Right renal pelvis (tissue), 4 donors: ENCODE results near the gene SRGAP2B. TPM values are rescaled to one million over a fixed set of nuclear protein-coding genes. Genes with fewer than 3 reads are reported as not detected.
"Not testable (repeated sequence)": the region's sequence is repeated elsewhere in the genome, so short reads cannot be mapped to it uniquely, and the experiment has no call there.

Experiments used
- DNase-seq, 4 donors: peaks; one replicate each; pipeline ENCODE4 v3.0.0-alpha.2; 2013; ENCODE audit warnings: low read depth in 4 of 4, low spot score in 3 of 4, missing footprints in 1 of 4
- polyA plus RNA-seq, 4 donors: library from polyadenylated mRNA; unstranded; fragments of 120-200 nt; gene quantifications; one replicate each; pipeline ENCODE4 v1.2.1, GENCODE V29; 2013; ENCODE audit not compliant: insufficient read length in 4 of 4

SRGAP2B gene
- polyA plus RNA-seq, result 10 to 100 TPM; 20.6 to 42.2 (median 31.2) TPM

DNA sequence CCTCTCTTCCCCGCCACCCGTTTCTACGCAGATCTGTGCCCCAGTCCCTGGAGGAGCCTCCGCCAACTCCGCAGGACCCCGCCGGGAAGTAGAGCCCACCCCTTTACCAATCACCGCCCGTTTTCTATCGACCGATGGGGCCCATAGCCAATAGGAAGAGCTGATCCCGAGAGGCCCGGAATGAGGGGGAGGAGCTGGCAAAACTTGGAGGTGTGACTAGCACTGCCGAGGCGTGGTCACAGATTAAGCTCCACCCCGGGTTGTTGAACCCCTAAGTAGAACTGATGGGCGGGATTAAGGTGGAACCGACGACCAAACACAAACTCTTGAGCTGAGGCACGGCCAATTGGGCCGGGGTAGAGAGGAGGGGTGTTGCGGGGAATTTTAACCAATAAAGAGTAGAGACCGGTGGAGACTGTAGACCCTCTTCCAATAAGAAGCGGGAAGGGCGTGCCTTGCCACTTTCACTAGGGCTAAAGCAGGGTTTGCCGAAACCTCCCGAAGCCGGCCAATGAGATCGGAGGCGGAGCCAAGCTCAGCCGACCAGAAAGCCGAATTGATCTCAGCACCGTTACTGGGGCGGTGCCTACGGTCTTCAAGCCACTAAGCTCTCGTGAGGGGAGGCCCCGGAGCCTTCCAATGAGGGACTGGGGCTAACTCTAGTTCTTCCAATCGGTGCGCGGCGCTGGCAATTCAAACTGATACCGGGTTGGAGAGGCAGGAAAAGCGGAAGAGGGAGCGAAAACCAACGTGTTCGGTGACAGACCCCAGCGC is at the start of gene SRGAP2B, which contains the start of gene FAM72D:
TSS of gene SRGAP2B (minus strand) at position 45 of the 774 bp plus-strand sequence. CDS start 2,427 bp downstream, outside the sequence.
TSS of gene FAM72D (plus strand) at position 691 of the 774 bp plus-strand sequence. CDS start 874 bp downstream, outside the sequence.
- not testable (repeated sequence) for DNase-seq

DNA sequence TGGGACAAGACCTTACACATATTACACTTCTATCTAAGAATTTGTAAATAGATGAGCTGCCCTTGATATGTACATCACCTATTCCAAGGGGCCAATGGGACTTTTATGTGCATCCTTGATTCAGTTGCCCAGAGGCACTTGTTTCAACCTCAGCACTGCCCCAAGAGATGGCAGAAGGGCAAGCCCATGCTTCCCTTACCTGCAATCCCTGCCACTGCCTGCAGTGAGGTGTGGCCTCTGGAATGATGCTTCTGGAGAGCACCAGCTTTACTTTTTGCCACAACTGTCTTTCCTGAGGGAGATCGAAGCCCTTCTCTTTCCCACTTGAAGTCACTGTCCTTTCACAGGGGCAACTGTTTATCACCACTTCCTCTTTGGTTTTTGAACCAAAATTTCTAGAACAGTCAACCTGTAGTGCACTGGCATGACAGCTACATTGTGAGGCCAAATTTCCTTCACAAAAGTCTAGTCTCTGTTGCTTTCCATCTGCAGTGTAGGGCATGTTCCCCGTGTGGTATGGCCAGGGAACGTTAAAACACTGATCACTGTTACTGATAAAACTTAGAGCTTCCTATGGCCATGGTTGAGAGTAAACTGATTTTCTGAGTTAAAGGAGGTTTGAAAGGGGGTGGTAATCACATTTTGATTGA is 49.3 kb upstream of the SRGAP2B start:
- DNase-seq, result not testable (repeated sequence)

DNA sequence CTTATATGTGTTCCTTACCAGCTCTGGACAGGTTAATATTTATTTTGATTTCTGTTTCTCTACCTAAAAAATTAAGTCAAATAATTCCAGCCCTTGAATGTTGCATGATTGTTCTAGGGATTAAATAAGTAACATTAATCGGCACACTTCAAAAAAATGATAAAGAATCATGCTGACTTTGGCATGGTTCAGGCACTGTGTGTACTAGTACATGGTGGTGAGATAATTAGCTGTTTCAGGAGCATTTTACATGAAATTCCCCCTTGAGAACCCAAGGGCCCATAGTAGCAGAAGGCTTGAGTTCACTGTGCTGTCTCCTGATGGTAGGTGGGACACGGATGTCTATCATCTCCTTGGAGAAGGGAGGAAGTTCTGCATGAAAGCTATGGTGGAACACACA is 45.4 kb upstream of the SRGAP2B start:
- DNase-seq, result not testable (repeated sequence)

DNA sequence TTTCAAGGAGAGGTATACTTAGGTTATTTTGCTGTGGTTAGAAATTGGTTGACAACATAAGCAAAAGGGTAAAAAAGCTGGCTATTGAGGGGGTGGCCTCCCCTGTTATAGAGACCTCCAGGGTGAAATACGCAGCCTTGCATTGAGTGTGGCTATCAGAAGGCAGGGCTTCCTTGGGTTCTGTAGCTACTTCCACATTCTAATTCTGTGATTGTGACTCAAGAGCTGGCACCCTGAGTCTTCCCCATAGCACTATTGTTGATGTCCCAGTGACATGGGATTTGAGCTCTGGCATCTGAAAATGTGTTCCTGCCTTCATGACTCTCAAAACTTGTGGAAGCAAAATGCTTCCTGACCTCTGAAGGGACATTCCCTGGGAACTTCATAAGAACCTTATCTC is 39.3 kb upstream of the SRGAP2B start:
- not testable (repeated sequence) for DNase-seq

DNA sequence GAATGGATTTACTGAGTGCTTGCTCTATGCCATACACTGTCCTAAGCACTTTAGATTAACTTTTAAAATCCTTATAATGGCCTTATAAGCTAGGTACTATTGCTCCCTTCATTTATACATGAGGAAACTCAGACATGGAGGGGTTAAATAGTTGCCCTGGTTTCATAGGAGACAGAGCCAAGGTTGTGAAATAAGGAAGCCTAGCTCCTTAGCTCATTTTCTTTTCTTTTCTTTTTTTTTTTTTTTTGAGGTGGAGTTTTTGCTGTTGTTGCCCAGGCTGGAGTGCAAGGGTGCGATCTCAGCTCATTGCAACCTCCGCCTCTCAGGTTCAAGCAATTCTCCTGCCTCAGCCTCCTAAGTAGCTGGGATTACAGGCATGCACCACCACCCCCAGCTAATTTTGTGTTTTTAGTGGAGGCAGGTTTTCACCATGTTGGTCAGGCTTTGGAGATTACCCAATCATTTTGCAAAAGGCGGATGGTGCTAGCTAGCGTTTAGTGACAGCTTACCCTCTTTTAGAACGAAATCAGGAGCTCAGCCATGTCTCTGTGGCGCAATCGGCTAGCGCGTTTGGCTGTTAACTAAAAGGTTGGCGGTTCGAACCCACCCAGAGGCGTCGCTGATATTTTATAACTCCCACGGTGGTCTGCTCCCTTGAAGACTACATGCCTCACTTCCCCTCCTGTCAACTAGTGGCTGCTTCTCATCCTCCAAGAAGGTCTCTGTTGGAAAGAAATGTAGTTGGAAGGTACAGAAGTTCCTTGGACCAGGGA is 33.8 kb upstream of the SRGAP2B start:
- not testable (repeated sequence) for DNase-seq

DNA sequence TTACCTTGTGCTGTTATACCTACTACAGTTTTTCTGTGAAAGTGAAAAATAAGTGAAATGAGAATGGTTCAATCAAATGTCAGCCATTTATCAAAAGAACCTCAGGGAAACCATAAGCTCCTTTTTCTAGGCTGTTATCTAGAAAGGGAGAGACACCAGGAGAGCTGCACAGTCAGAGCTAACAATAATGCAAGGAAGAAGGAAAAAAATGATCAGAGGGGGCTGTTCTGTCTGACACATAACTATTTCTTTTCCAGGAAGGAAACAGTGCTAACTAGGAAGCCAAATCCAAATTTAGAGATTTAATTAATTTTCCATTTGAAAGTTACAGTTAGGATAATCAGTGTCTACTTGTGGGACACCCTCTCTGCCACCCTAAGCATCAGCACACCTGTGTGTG is 32.0 kb upstream of the SRGAP2B start:
- not testable (repeated sequence) for DNase-seq

DNA sequence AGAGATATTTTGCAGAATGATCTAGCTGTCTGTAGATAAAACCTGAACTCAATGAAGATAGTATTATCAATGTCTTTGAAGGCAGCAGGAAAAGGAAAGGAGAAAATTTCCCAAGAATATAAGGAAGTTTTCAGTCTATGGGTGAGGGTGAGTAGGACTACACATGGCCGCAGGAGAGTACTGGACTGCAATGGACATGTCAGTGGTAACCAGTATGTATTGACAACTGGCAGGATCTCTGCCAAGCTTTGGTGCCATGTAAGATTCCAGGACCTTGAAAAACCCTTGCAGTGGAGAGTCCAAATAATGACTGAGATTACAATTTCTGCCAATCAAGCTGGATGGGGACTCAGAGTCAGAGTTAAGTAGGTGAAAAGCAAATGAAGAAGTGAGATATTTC is 30.0 kb upstream of the SRGAP2B start:
- not testable (repeated sequence) for DNase-seq

DNA sequence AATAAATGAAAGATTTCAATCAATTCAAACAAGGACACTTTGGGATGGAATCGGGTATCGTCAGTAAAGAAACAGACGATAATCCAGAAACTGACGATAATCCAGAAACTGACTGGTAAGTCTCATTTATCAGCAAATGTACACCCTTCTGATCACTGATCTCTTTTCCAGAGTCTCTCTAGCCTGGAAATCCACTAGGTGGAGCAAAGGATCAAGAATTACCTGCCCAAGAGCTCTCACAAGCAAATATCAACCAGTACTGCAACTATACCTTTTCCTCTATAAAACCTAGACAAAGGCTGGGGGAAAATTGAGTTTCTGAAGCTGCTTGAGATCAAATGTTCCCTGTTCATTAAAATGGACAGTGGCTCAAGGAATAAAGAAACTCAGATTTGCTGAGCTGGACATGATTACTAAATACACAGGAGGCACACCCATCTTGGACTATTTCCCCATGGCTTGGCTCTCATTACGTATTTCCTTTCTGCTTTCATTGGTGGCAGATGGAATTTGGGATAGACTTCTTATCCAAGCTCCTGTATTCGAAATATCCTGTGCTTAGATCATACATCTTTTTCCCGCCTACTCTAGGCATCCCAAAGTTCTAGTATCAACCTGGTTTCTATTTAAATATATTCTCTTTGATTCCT is 29.0 kb upstream of the SRGAP2B start:
- not testable (repeated sequence) for DNase-seq

DNA sequence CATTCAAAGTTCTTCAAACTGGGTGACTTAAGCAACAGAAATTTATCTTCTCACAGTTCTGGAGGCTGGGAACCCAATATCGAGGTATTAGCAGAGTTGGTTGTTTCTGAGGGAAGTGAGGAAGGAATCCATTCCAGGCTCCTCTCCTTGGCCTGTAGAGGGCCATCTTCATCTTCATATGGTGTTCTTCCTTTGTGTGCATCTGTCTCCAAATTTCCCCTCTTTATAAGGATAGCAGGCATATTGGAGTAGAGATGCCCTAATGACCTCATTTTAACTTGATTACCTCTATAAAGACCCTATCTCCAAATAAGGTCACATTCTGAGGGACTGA is 27.9 kb upstream of the SRGAP2B start:
- DNase-seq, result not testable (repeated sequence)

DNA sequence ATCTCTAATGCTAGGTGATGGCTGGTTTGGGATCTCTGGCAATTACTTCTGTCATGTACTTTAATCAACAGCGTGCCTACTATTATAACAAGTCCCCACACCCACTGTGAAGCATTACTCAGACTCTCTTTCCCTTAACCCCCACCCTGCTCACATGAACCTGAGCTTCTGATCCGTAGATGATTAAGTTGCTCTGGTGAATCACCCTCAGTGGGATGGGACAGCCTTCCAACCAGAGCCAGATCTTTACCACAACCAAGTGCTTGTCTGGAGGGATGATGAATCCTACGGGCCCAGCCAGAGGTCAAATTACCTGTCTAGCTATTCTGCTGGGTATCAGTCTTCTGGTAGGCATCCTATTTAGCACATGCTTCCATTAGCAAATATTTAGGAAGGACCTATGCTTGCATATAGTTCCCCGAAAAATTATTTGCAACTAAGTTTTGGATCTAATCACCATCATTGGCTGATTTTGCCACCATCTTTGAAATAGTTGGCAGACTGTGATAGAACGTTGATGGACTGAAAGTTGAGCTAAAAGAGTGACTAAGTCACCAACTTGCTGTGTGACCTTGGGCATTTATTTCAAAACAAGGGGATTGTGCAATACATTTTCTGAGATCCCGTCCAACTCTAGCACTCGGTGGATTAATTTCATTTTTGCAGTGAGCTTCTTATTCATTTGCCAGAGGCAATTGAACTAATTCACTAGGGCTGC is 27.4 kb upstream of the SRGAP2B start:
- not testable (repeated sequence) for DNase-seq

DNA sequence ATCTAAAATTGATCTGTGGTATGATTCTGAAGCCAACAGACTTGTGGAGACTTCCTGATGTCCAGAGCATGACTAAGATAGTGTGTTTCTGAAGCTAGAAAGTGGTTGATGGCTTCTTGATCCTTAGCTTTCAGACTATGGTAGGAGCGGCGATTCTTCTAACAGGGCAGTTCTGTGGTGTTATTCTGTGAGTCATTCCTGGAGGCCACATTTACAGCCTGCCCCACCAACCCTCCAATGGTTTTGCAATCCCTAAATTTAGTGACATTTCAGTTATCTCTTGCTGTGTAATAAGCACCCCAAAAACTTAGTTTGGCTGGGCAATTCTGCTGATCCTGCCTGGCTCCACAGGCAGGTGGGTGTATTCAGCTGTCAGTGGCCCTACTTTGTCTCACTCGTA is 24.7 kb upstream of the SRGAP2B start:
- DNase-seq, result not testable (repeated sequence)

DNA sequence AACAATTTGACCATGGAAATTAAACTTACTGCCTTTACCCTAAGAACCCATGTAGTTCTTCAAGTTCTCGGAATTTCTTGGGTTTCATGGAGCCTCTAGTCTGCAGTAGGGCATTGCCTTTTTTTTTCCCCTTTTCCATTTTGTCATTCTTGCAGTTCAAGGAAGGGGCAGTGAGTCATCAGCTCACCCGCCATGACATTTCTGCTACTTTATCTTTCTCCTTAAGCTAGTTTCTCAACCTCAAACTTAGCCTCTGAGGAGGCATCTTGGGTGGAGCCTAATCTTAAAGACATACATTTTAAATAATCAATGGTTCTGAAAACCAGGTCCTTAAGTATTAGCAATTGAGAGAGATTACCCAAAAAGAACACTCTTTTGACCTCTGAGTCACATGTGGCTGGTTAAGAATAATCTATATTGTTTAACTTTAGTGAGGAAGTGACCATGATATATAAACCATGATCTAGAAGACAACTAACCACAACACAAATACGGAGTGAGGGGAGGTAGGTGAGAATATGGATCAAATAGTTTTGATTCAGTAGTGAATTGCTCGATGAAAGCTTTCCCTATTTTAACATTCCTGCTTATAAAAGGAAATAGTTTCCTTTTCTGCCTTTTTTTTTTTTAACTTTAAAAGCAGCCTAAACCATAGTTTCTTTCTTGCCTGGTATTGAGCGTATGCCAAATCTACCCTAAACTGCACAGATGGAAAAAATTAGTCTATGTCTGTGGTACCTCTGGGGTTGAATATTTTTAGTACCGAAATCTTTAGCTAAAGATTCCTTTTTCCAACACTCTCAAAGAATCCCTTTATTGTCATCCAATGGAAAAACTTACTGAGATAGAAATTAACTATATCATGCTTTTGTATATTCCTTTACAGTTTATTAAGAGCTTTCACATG is 20.7 kb upstream of the SRGAP2B start:
- DNase-seq, result not testable (repeated sequence)

DNA sequence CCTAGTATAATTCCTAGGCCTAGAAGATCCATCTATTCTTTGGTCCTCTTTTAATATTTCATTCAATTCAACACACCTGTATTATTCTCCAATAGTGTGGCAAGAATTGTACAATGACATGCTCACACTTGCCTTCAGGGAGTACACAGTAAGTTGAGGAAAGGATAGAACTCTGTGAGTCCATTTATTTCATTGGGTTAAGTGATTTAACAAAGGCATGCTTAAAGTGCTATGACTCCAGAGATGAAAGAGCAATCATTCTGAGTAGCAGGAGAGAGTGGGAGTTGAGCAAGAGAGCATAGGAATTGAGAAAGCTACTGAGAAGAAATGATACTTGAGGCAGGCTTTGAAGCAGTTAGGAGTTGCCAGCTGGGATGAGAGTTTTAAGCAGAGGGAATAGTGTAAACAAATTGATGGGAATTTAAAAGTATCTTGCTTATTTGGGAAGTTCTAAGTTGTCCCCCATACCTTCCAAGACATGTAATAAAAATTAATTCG is 19.5 kb upstream of the SRGAP2B start:
- DNase-seq, result not testable (repeated sequence)

DNA sequence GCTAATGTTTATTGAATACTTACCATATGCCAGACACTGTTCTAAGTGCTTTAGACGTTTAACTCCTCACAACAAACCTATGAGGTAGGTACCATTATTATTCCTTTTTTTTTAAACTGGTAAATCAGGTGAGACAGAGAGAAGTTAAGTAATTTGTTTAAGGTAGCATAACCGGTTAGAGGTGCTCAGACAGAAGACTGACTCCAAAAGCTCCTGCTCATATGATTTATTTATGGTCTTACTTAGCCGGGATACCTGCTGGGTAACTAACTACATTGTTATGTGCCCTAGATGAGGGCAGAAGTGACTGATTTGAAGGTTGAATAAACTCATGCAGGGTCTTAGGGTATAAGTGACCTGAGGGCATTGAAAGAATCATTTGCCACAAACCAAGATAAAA is 17.6 kb upstream of the SRGAP2B start:
- not testable (repeated sequence) for DNase-seq

DNA sequence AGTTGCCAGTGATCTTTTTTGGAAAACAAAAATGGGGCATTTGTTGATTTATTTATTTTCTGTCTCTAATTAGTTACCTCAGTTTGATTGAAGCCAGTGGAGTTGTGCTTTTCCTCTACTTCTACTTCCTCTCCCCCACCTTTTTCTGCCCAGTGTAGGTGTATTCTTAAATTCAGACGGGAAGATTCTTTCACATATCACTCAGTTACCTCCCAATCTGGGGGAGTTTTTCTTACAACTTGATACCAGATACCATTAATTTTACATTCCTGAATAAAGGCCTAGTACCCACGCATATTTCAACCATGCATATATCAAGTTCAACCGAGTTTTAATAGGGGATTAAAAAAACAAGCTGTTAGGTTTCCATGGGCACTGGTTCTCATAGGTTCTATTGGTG is 16.5 kb upstream of the SRGAP2B start:
- DNase-seq, result not testable (repeated sequence)

DNA sequence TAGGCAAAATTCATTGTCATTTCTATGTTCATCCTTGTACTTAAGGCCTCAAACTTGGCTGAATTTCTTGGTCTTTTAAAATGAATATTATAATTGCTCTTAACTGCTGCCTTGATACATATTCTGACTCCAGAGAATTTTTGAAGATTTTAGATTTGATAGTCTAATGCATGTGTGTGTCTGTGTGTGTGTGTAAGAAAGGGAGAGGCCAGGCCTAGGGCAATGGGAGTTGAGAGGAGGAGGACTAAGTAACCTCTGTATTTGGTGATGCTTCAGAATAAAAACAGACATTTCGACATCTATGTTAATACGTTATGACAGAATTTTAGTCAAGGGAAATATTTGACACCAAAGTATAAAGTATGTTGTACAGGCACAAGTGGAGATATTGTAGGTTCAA is 8.2 kb upstream of the SRGAP2B start:
- DNase-seq, result not testable (repeated sequence)

DNA sequence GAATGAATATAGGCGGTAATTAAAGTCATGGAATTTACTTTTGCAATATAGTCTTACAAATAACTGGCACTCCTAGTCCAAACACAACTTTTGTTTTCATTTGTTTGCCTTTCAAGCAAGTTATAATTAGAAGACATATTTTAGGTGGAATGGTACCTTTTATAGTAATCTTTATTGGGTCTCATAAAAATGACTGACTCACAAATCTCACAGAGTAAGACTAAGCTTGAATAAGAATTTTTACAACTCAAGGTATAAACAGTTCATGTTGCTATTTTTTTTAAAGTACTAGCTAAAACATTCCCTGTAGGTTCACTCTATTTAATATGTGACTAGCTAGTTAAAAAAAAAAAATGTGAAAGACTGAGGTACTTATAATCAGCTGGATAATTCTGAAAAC is 6.6 kb upstream of the SRGAP2B start:
- not testable (repeated sequence) for DNase-seq

DNA sequence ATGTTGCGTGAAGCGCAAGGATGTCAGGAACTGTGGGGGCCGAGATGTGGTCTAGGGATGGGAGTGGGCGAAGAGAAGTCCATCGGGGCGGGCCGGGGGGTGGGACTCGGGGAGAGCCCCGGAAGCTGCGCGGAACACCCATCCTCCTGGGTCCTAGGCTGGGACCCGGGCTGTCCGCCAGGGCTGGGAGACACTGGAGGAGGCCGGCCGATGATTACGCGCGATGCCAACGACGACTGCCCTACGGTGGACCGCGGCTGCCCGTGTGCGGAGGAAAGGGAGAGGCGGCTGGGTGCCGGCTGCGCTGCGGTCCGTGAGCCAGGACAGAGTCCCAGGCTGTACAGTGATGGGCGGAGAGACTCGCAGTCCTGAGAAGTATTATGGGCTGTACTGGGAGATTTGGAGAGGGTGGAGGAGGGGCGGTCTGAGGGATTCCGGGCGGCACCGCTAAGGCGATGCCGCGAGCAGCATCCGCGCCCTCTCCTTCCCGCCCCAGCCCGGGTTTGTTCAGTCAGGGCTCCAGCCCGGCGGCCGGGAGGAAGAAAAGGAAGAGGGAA is 395 bp downstream of the SRGAP2B start:
- not testable (repeated sequence) for DNase-seq
